ENCODE measurements around the gene MAP3K3. TPM values are rescaled to one million over a fixed set of nuclear protein-coding genes. Genes with fewer than 3 reads are reported as not detected.

MAP3K3 gene
- total and polyA plus RNA-seq, 12 donors, result 21.1 to 79.3 (median 47.1) TPM

GRCh38 chr17:63701868-63702720, 79.9 kb downstream of the MAP3K3 start:
- intact Hi-C loops (cut with DNase I), result loop anchor here in 2 of 10 donors (2.0 to 5.0 kb wide), 2 partner anchors 37 to 40 kb away; partner anchors contain the start of gene STRADA (in 1 of the 2)
- H3K36me3 ChIP-seq, result peaks cover 0 to 61% (median 16%) of the 10 kb centered on the region in 9 donors
- peak in 1 of 2 donors; percentile 31 for DNase-seq
- TF ChIP-seq CTCF (IDR thresholded peaks at IDR 0.05), result no peak
- H3K27me3 ChIP-seq, result no peaks in the 10 kb centered on the region
- peaks cover 8 to 65% (median 31%) of the 10 kb centered on the region in 9 donors for H3K4me1 ChIP-seq
- H3K9me3 ChIP-seq, result no peaks in the 10 kb centered on the region
- ATAC-seq, result no peak
- 85 to 89% methylated on average over 19 of the region's 19 CpGs for WGBS, 2 donors
- H3K4me3 ChIP-seq, result peak overlapping the region in 2 of 10 donors; percentile 58 to 77
- H3K27ac ChIP-seq, result peak overlapping the region in 5 of 10 donors; percentile 22 to 95 (median 82)

GRCh38 chr17:63702721-63703015, 80.5 kb downstream of the MAP3K3 start:
- no peak for TF ChIP-seq CTCF (IDR thresholded peaks at IDR 0.05)
- Histone ChIP-seq H3K4me1 (peaks cover 8 to 60% (median 25%) of the 10 kb centered on the region in 9 donors), H3K27ac (peak overlapping the region in 2 of 10 donors; percentile 82 to 95), H3K4me3 (peak overlapping the region in 1 of 10 donors; percentile 77), H3K36me3 (peaks cover 0 to 59% (median 19%) of the 10 kb centered on the region in 9 donors), H3K27me3 (no peaks in the 10 kb centered on the region), H3K9me3 (no peaks in the 10 kb centered on the region)
- ATAC-seq (no peak), DNase-seq (no peak)
- intact Hi-C loops (cut with DNase I), result loop anchor here in 1 of 10 donors (5.0 kb wide), 1 partner anchor 40 kb away; the partner anchor contains the start of gene STRADA
- WGBS, 2 donors, result 88 to 92% methylated on average over 6 of the region's 6 CpGs

DNA sequence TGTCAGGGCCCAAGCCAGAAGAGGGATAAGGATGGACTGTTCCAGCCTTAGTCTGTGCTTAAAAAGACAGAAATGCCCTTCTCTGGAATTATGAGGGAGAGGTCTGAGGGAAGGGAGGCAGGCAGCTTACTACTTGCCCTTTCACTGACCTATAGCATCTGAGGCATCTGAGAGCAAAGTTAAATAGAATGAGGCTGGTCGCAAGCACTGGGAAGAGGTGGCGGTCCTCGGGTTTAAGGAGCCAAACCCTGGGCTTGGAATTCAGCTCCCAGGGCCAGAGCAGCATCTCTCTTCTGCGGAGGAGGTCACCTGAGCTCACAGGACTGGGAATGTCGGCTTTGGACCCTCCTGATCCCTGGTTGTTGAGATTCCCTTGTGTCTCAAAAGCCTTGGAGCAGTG, 80.8 kb downstream of the MAP3K3 start:
- intact Hi-C loops (cut with DNase I), result loop anchor here in 1 of 10 donors (5.0 kb wide), 1 partner anchor 39 kb away; the partner anchor contains the start of gene STRADA
- Histone ChIP-seq H3K27me3 (no peaks in the 10 kb centered on the region), H3K9me3 (no peaks in the 10 kb centered on the region), H3K27ac (peak overlapping the region in 1 of 10 donors; percentile 95), H3K36me3 (peaks cover 0 to 60% (median 20%) of the 10 kb centered on the region in 9 donors), H3K4me1 (peaks cover 8 to 56% (median 22%) of the 10 kb centered on the region in 9 donors), H3K4me3 (peak overlapping the region in 1 of 10 donors; percentile 77)
- DNase-seq (no peak), ATAC-seq (no peak)
- 88 to 92% methylated on average over 5 of the region's 5 CpGs for WGBS, 2 donors
- no peak for TF ChIP-seq CTCF (IDR thresholded peaks at IDR 0.05)

- H3K4me3 ChIP-seq, result no peak overlapping the region
- peak overlapping the region in 1 of 10 donors; percentile 95 for H3K27ac ChIP-seq
- peaks cover 0 to 63% (median 22%) of the 10 kb centered on the region in 9 donors for H3K36me3 ChIP-seq
- intact Hi-C loops (cut with DNase I), result loop anchor here in 1 of 10 donors (5.0 kb wide), 1 partner anchor 39 kb away; the partner anchor contains the start of gene STRADA
- DNase-seq (no peak), ATAC-seq (no peak)
- peaks cover 8 to 49% (median 17%) of the 10 kb centered on the region in 9 donors for H3K4me1 ChIP-seq
- TF ChIP-seq CTCF (IDR thresholded peaks at IDR 0.05), result no peak
- H3K27me3 ChIP-seq, result no peaks in the 10 kb centered on the region
- WGBS, 2 donors, result 86 to 93% methylated on average over 16 of the region's 16 CpGs
- no peaks in the 10 kb centered on the region for H3K9me3 ChIP-seq
Measured at GRCh38 chr17:63703556-63704258, 81.5 kb downstream of the MAP3K3 start.

Data from heart right ventricle (tissue), 16 donors.